GM10847 (cell line): ENCODE results near the gene KIF9.

Source experiments
- POLR2A ChIP-seq: IDR thresholded peaks from 2 replicates; pipeline ENCODE4 v1.6.1; 2011; ENCODE audit not compliant: insufficient read length; ENCODE audit errors: extremely low read depth

The KIF9 gene

GRCh38 chr3:47299381-47300318 is 17.1 kb upstream of the KIF9 start:
- no peak for TF ChIP-seq POLR2A

DNA sequence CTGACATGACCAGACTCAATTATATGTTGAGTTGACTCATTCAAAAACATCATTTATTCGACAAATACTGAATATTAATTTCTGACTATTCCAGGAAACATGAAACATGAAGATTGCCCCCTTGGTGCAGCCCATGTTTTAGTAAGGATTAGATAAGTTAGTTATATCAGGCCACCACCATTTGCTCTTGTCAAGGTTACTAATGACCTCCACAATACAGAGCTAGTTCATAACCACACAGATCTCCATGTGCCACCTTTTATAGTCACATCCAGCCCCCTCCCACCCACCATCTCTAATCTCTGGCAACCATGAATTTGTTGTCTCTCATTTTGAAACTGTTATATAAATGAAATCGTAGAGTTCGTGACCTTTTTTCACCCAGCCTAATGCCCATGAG is 15.8 kb upstream of the KIF9 start:
- no peak for TF ChIP-seq POLR2A

DNA sequence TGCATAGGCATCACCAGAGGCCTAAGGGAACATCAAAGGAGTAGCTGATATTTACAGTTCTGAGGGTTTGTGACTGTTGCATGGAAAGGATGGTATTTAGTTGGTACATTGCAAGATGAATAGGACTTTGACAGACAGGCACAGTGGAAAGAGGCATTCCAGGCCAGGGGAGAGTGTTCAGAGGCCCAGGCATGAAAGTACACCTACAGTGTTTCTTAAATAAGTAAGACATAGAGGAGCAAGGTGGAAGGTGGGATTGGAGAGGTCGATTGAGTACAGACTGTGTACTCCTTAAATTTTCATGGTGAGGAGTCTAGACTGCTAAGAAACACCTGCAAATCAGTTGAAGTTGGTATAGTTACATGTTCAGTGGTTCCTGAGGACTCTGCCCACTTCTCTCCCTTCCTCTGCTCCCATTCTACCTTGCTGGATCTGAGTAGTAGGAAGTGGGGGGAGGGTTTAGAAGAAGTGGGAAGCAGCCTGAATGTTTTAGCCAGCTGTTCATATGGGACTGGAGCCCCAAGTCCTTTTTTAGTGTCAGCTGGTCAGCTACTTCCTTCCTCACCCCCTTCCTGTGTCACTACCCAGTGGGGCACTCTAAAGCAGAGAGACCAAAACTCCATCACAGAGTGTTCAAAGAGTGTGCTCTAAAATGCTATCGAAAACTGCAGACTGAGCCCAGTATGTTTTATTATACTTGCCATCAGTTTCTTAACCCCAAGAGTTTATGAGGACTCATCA is 14.1 kb upstream of the KIF9 start:
- no peak for TF ChIP-seq POLR2A

- TF ChIP-seq POLR2A: no peak
These were observed 13.4 kb upstream of the KIF9 start for GRCh38 chr3:47295976-47296375.

GRCh38 chr3:47295322-47295721 is 12.7 kb upstream of the KIF9 start:
- TF ChIP-seq POLR2A: no peak

DNA sequence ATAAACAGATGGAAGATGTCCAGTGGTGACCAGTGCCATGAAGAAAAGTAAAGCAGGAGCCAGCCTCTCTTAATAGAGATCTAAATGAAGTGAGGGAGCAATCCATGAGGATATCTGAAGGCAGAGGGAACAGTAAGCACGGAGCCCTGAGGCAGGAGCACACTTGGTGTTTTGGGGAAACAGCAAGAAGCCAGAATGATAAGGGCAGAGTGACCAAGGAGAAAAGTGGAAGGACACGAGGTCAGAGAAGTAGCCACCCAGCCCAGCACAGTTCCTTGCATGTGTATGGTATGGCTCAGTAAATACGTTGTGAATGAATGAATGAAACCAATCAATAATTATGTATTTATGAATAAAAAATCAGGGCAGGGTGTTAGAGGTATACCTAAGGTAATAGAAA is 11.8 kb upstream of the KIF9 start:
- no peak for TF ChIP-seq POLR2A

DNA sequence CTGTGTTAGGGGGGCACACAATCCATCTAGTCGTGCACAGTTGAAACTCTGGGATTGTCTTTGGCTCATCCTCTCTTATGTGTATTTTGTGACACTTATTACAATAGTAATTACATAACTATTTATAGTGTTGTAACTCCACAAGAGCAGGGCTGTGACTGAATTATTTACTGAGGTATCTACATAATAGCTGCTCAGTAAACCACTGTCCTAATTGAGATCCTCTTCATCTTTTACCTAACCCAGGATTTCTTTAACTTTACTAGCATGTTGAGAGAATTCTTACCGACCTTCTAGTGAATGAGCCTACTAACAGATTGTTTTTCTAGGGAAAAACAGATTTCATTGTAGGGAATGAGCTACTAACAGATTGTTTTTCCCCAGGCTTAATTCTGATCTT is 11.2 kb upstream of the KIF9 start:
- TF ChIP-seq POLR2A: no peak

GRCh38 chr3:47291158-47291753 is 8.7 kb upstream of the KIF9 start:
- TF ChIP-seq POLR2A: no peak

DNA sequence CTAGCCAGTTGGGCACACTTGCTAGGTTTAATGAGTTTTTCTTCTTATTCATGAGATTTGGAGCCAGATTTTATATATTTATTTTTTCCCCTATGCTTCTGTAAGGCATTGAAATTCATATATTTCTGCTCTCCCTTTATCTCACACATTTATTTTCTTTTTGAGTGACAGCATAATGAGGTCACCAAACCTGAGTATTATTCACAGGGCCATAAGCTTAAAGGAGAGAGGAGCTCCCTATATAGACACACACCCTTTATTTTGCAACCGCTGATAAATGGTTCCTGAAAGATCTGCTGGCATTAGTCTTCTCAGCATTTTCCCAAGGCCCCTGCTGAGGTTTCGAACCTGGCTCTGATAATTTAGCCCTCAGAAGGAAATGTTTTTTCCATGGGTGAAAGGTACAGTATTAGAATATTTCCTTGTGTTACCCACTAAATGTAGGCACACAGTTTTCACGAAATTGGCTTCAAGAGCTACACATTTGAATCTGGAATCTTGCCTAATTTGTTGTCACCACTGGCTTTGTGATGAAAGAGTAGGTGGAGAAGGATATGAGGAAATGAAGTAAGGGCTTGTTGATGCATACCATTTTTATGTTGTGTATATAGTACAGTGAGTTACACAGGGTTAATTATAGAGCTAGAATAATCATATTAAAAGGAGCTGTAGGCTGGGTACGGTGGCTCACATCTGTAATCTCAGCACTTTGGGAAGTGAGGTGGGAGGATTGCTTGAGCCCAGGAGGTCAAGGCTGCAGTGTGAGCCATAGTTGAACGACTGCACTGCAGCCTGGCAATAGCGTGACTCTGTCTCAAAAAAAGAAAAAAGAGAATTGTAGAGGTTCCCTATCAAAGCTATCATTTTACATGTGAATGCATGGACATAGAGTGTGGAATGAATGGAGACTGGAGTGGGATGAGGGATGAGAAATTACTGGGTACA is 6.6 kb upstream of the KIF9 start:
- no peak for TF ChIP-seq POLR2A

- no peak for TF ChIP-seq POLR2A
These were observed 1.2 kb upstream of the KIF9 start for GRCh38 chr3:47283591-47284364.

- TF ChIP-seq POLR2A: no peak
These were observed 566 bp upstream of the KIF9 start for GRCh38 chr3:47283193-47283537.

DNA sequence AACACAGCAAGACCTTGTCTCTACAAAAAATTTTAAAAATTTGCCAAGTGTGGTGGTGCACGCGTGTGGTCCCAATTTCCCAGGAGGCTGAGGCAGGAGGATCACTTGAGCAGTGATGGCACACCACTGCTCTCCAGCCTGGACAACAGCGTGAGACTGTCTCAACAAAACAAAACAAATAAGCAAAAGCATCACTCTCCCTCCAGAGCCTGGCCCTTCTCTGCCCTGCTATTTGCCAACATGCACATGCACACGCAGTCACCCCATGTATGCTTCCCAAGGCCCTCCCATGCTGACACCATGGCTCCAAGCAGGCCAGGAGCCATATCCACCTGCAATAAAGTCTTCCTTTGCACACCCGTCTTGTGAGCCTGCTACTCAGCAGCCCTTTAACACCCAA is 2.1 kb downstream of the KIF9 start:
- no peak for TF ChIP-seq POLR2A

GRCh38 chr3:47276558-47276957 is 6.0 kb downstream of the KIF9 start:
- TF ChIP-seq POLR2A: no peak

DNA sequence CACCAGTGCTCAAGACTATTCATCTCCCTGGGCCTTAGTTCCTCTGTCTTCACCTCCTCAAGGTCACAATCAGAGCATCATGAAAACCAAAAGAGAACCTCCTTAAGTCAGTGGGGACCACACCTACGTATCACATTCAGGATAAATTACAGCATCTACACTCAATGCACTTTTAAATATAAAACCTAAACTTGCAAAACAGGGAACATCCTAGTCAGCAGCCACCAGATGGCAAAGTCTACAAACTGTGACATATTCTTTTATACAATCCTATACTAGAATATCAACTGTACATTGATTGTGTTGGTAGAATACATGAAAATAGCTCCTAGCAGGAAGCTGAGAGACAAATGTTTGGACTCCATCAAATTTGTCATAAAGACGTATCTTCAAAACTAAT is 7.9 kb downstream of the KIF9 start:
- TF ChIP-seq POLR2A: no peak
